PFSK-1 (cell line): ENCODE results near the gene COL7A1.

Experiments
- FOXP2 ChIP-seq: optimal IDR thresholded peaks from 2 replicates; pipeline ENCODE3; 2011; ENCODE audit warnings: borderline replicate concordance, control low read depth, inconsistent platforms; ENCODE audit not compliant: insufficient read depth; ENCODE audit errors: extremely low read length, extremely low read depth
- POLR2AphosphoS5 ChIP-seq: IDR thresholded peaks from 2 replicates; pipeline ENCODE4 v1.6.1; 2012; ENCODE audit warnings: low read depth, mild to moderate bottlenecking, control low read depth, low read length, moderate library complexity
- REST ChIP-seq, 2 experiments: IDR thresholded peaks; 2 replicates each; pipeline versions ENCODE4 v1.6.1 to v1.8.0; 2011 to 2012; ENCODE audit warnings: low read depth in 2 of 2, low read length in 2 of 2, control low read depth in 1 of 2, inconsistent platforms in 1 of 2, mild to moderate bottlenecking in 1 of 2, moderate library complexity in 1 of 2; ENCODE audit not compliant: insufficient read depth in 1 of 2
- SIN3A ChIP-seq: IDR thresholded peaks from 2 replicates; pipeline ENCODE4 v1.6.1; 2012; ENCODE audit warnings: mild to moderate bottlenecking, low read length, moderate library complexity, borderline replicate concordance; ENCODE audit not compliant: insufficient read depth
- TAF1 ChIP-seq: IDR thresholded peaks from 2 replicates; pipeline ENCODE4 v1.6.1; 2012; ENCODE audit warnings: low read length, control low read depth, borderline replicate concordance; ENCODE audit not compliant: insufficient read depth

- TF ChIP-seq REST (IDR thresholded peaks at IDR 0.05; ENCODE audit: insufficient read depth in 1 of 2, low read depth in 2 of 2, low read length in 2 of 2), result no peak
- no peak for TF ChIP-seq TAF1
- TF ChIP-seq POLR2AphosphoS5, result no peak
- TF ChIP-seq SIN3A, result no peak
- TF ChIP-seq FOXP2, result no peak
Measured at GRCh38 chr3:48591436-48591835, 3.7 kb downstream of the COL7A1 start.
